HepG2 (cell line): ENCODE results near the gene AP3M1. TPM values are rescaled to one million over a fixed set of nuclear protein-coding genes. Genes with fewer than 3 reads are reported as not detected.

Experiments used
- KLF9 ChIP-seq: IDR thresholded peaks from 2 replicates; pipeline ENCODE4 v1.6.1; 2016; ENCODE audit warnings: low read depth
- MATR3 ChIP-seq: sonication (generic); formaldehyde crosslinking; IDR thresholded peaks from 2 replicates; pipeline ENCODE4 v1.4.0; 2020; ENCODE audit warnings: missing genetic modification reagents
- MLX ChIP-seq: IDR thresholded peaks from 2 replicates; pipeline ENCODE4 v1.6.1; 2016
- MXD3 ChIP-seq: IDR thresholded peaks from 2 replicates; pipeline ENCODE4 v1.6.1; 2016; ENCODE audit warnings: mild to moderate bottlenecking, missing biosample characterization, missing genetic modification reagents
- NR2F6 ChIP-seq, 2 experiments: IDR thresholded peaks; 2 replicates each; pipeline ENCODE4 v1.6.1; 2016; ENCODE audit warnings: antibody characterized with exemption in 1 of 2, mild to moderate bottlenecking in 1 of 2
- PAF1 ChIP-seq: IDR thresholded peaks from 2 replicates; pipeline ENCODE4 v1.6.1; 2016; ENCODE audit warnings: missing genetic modification reagents, missing compliant biosample characterization
- PLSCR1 ChIP-seq: sonication (generic); formaldehyde crosslinking; IDR thresholded peaks from 2 replicates; pipeline ENCODE4 v1.5.0; 2020; ENCODE audit warnings: missing genetic modification reagents, mild to moderate bottlenecking, borderline replicate concordance
- REST ChIP-seq, 2 experiments: IDR thresholded peaks; 2 replicates each; pipeline ENCODE4 v1.6.1; 2011 to 2012; ENCODE audit warnings: low read length in 2 of 2, borderline replicate concordance in 1 of 2, low read depth in 1 of 2, mild to moderate bottlenecking in 1 of 2, moderate library complexity in 1 of 2
- SKIL ChIP-seq: sonication (generic); formaldehyde crosslinking; IDR thresholded peaks from 2 replicates; pipeline ENCODE4 v1.8.0; 2022; ENCODE audit warnings: missing genetic modification reagents, mild to moderate bottlenecking, moderate library complexity, borderline replicate concordance
- SOX13 ChIP-seq, 3 experiments: fragments of 450-650 bp in 1 of 3; sonication (generic) in 1 of 3; formaldehyde crosslinking in 1 of 3; IDR thresholded peaks in 2 of 3; conservative IDR thresholded peaks in 1 of 3; 2 replicates each; pipeline versions ENCODE4 v1.5.0 to v1.6.1; 2016 to 2020; ENCODE audit warnings: antibody characterized with exemption in 1 of 3, mild to moderate bottlenecking in 1 of 3, missing compliant biosample characterization in 1 of 3, missing genetic modification reagents in 1 of 3, moderate library complexity in 1 of 3
- SRSF1 ChIP-seq: fragments of 200-400 bp; formaldehyde crosslinking; optimal IDR thresholded peaks from 2 replicates; pipeline ENCODE3; 2017; ENCODE audit warnings: mild to moderate bottlenecking, low read depth, low read length, moderate library complexity
- THAP7 ChIP-seq: sonication (generic); formaldehyde crosslinking; IDR thresholded peaks from 2 replicates; pipeline ENCODE4 v1.8.1; 2023; ENCODE audit warnings: mild to moderate bottlenecking, missing genetic modification reagents
- TP53 ChIP-seq: sonication (generic); formaldehyde crosslinking; conservative IDR thresholded peaks from 2 replicates; pipeline ENCODE4 v1.4.0; 2020; ENCODE audit warnings: missing genetic modification reagents
- WIZ ChIP-seq: sonication (generic); formaldehyde crosslinking; IDR thresholded peaks from 2 replicates; pipeline ENCODE4 v1.5.1; 2020; ENCODE audit warnings: mild to moderate bottlenecking, missing genetic modification reagents
- ZFP36 ChIP-seq: fragments of 150-350 bp; IDR thresholded peaks from 2 replicates; pipeline ENCODE4 v1.6.1; 2018; ENCODE audit warnings: borderline replicate concordance, low read length, low read depth; ENCODE audit not compliant: partially characterized antibody
- ZNF160 ChIP-seq: sonication (generic); formaldehyde crosslinking; IDR thresholded peaks from 2 replicates; pipeline ENCODE4 v1.8.0; 2022; ENCODE audit warnings: mild to moderate bottlenecking, inconsistent platforms, missing genetic modification reagents
- ZNF451 ChIP-seq: sonication (generic); formaldehyde crosslinking; IDR thresholded peaks from 2 replicates; pipeline ENCODE4 v1.5.0; 2020; ENCODE audit warnings: mild to moderate bottlenecking, missing genetic modification reagents
- ZNF773 ChIP-seq: sonication (generic); formaldehyde crosslinking; IDR thresholded peaks from 2 replicates; pipeline ENCODE4 v1.4.0; 2020; ENCODE audit warnings: missing genetic modification reagents, borderline replicate concordance
- ZNF780A ChIP-seq: sonication (generic); formaldehyde crosslinking; IDR thresholded peaks from 2 replicates; pipeline ENCODE4 v1.8.0; 2022; ENCODE audit warnings: mild to moderate bottlenecking, missing genetic modification reagents, moderate library complexity
- polyA plus RNA-seq, 8 experiments: library from polyadenylated mRNA; depleted of rRNA in 3 of 8; stranded (reverse) in 7 of 8; unstranded in 1 of 8; fragments of >200 nt; fragmentation: Illumina TruSeq in 4 of 8; extraction: Trizol in 4 of 8; gene quantifications; 2 replicates each; pipeline versions ENCODE4 v1.2.1 to v1.2.3, GENCODE V29; 2011 to 2016; ENCODE audit warnings: low read depth in 4 of 8, missing spikeins in 1 of 8, mixed read lengths in 1 of 8; ENCODE audit not compliant: insufficient read depth in 1 of 8
- total RNA-seq, 5 experiments: library from RNA; depleted of rRNA; stranded (reverse); fragments of >200 nt; fragmentation: Illumina TruSeq; extraction: Trizol; gene quantifications; 2 replicates each; pipeline ENCODE4 v1.2.3, GENCODE V29; 2016; ENCODE audit warnings: low read depth in 1 of 5

The AP3M1 gene
- total and polyA plus RNA-seq, 2 of the 13 experiments (the other 11 are each of a cell fraction or from before 2014, with no cell fraction given), result 29.0 to 31.6 TPM

- TF ChIP-seq MLX (CRISPR knock-in tag), result peak; percentile 44; the same call in 1 of the 2 replicates
- TF ChIP-seq ZNF160 (CRISPR knock-in tag), result peak; percentile 87
- no peak; the same call in 1 of the 2 replicates for TF ChIP-seq THAP7 (CRISPR knock-in tag)
- TF ChIP-seq TP53 (CRISPR knock-in tag), result peak; percentile 88
- TF ChIP-seq ZNF451 (CRISPR knock-in tag), result peak; percentile 88; the same call in 1 of the 2 replicates
- TF ChIP-seq SOX13 (IDR thresholded peaks at IDR 0.05), result peak; percentile 21; the same call in 1 of the 2 replicates
- peak in 1 of 2 experiments; percentile 59; a peak in 2 of 4 replicates for TF ChIP-seq SOX13 (CRISPR knock-in tag; conservative IDR thresholded peaks at IDR 0.05 in 1 of 2, IDR thresholded peaks at IDR 0.05 in 1 of 2)
- TF ChIP-seq ZNF780A (CRISPR knock-in tag), result no peak; the same call in 1 of the 2 replicates
- no peak for TF ChIP-seq PLSCR1 (CRISPR knock-in tag)
- TF ChIP-seq ZFP36, result no peak
- TF ChIP-seq MATR3 (CRISPR knock-in tag), result no peak
- TF ChIP-seq SKIL (CRISPR knock-in tag), result peak; percentile 75
- TF ChIP-seq SRSF1, result peak; percentile 55
- no peak; the same call in 1 of the 2 replicates for TF ChIP-seq ZNF773 (CRISPR knock-in tag)
- TF ChIP-seq REST (IDR thresholded peaks at IDR 0.05; ENCODE audit: borderline replicate concordance in 1 of 2, low read depth in 1 of 2, low read length in 2 of 2), result no peak
- no peak; the same call in 1 of the 2 replicates for TF ChIP-seq PAF1 (CRISPR knock-in tag)
- peak; percentile 89 for TF ChIP-seq WIZ (CRISPR knock-in tag)
- TF ChIP-seq MXD3 (CRISPR knock-in tag), result peak; percentile 89
- no peak for TF ChIP-seq KLF9 (CRISPR knock-in tag)
- no peak for TF ChIP-seq NR2F6 (IDR thresholded peaks at IDR 0.05)
- TF ChIP-seq NR2F6 (CRISPR knock-in tag; IDR thresholded peaks at IDR 0.05), result peak; percentile 48; the same call in 1 of the 2 replicates
Observed at GRCh38 chr10:74176380-74177139, 25.9 kb upstream of the AP3M1 start (continued).
